ENCODE measurements around the gene KRT14. TPM values are rescaled to one million over a fixed set of nuclear protein-coding genes. Genes with fewer than 3 reads are reported as not detected.

The KRT14 gene
- total RNA-seq, 1 experiment from 2014 or later: not detected

DNA sequence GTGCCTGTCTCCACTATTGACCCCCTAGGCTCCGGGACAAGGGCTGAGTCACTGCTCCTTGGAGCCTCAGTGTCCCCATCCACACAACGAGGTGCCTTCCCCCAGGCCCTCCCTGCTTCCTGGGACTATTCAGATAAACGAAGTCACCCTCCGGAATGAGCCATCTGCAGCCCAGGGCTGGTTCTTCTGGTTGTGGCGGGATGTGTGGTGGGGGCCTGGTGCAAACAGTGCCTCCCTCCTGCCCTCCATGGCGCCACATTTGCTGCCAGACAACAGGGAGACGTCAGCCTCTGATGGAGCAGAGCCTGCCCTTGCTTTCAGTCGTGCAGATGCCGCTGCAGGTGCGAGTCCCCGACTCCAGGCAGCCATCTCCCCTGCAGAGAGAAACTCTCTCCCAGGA is 31.0 kb upstream of the KRT14 start:
- no peaks in the 10 kb centered on the region for H4K20me1 ChIP-seq (ENCODE audit: control insufficient read depth, insufficient read depth, insufficient read length)
- no peak overlapping the region for H3K4me3 Mint-ChIP-seq
- H3K18ac ChIP-seq (ENCODE audit: insufficient read length, low read depth, low read length): no peak overlapping the region
- no peak overlapping the region for H2BK5ac ChIP-seq (ENCODE audit: insufficient read length, low read length)
- H3K27ac ChIP-seq (ENCODE audit: insufficient read length, low read depth, low read length): no peak overlapping the region
- H3K79me1 ChIP-seq (ENCODE audit: insufficient read depth, low read depth, low read length, poor library complexity, severe bottlenecking): no peaks in the 10 kb centered on the region
- H3K36me3 Mint-ChIP-seq (ENCODE audit: insufficient read depth in 1 of 3, low read depth in 3 of 3): no peaks in the 10 kb centered on the region; a peak in 1 of 7 replicates
- H3K27ac Mint-ChIP-seq: peak overlapping the region in 1 of 3 experiments; percentile 62; a peak in 1 of 7 replicates
- no peaks in the 10 kb centered on the region for H3K9me3 ChIP-seq (ENCODE audit: control insufficient read depth, low read depth, low read length)
- H3K14ac ChIP-seq (ENCODE audit: insufficient read depth, low read length): no peak overlapping the region
- no peaks in the 10 kb centered on the region for H3K23me2 ChIP-seq (ENCODE audit: insufficient read length, low read depth, low read length, poor library complexity, severe bottlenecking)
- no peak overlapping the region for H2BK20ac ChIP-seq (ENCODE audit: low read depth, low read length, poor library complexity, severe bottlenecking)
- H4K8ac ChIP-seq (replicated peaks; ENCODE audit: insufficient read length, low read depth, low read length): no peak overlapping the region
- H3K23ac ChIP-seq (ENCODE audit: insufficient read length, low read depth, low read length): no peak overlapping the region
- no peak overlapping the region for H2AFZ ChIP-seq (ENCODE audit: low read length)
- H3K27me3 ChIP-seq (ENCODE audit: insufficient read depth, low read length): no peaks in the 10 kb centered on the region
- H3K4me1 Mint-ChIP-seq: peaks cover 7 to 29% of the 10 kb centered on the region in 2 experiments
- no peak overlapping the region for H4K5ac ChIP-seq (ENCODE audit: insufficient read length, low read depth, low read length)
- no CpG with 5 or more reads among the region's 11 CpGs for WGBS (ENCODE audit: extremely low coverage, insufficient read length, low lambda C conversion rate)
- no peak overlapping the region for H2BK12ac ChIP-seq (ENCODE audit: insufficient read length, low read depth, low read length)
- H3K27me3 Mint-ChIP-seq (ENCODE audit: low read depth): peaks cover 2% of the 10 kb centered on the region
- H4K91ac ChIP-seq (ENCODE audit: insufficient read length, low read depth, low read length): no peak overlapping the region
- H3T11ph ChIP-seq (ENCODE audit: low read length): no peak overlapping the region
- no peak overlapping the region for H3K56ac ChIP-seq (ENCODE audit: insufficient read length, low read depth, low read length)
- no peak overlapping the region for H2BK15ac ChIP-seq (ENCODE audit: low read depth, low read length)
- no peaks in the 10 kb centered on the region for H3K79me2 ChIP-seq (ENCODE audit: insufficient read depth, low read length)
- no peak overlapping the region for H3K4ac ChIP-seq (ENCODE audit: low read depth, low read length)
- H2AK5ac ChIP-seq (ENCODE audit: insufficient read length, low read length): no peak overlapping the region
- no peak overlapping the region for H3K9ac ChIP-seq (ENCODE audit: extremely low read depth, insufficient read length, low read length)
- TF ChIP-seq, protein P1, sequence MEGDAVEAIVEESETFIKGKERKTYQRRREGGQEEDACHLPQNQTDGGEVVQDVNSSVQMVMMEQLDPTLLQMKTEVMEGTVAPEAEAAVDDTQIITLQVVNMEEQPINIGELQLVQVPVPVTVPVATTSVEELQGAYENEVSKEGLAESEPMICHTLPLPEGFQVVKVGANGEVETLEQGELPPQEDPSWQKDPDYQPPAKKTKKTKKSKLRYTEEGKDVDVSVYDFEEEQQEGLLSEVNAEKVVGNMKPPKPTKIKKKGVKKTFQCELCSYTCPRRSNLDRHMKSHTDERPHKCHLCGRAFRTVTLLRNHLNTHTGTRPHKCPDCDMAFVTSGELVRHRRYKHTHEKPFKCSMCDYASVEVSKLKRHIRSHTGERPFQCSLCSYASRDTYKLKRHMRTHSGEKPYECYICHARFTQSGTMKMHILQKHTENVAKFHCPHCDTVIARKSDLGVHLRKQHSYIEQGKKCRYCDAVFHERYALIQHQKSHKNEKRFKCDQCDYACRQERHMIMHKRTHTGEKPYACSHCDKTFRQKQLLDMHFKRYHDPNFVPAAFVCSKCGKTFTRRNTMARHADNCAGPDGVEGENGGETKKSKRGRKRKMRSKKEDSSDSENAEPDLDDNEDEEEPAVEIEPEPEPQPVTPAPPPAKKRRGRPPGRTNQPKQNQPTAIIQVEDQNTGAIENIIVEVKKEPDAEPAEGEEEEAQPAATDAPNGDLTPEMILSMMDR (conservative IDR thresholded peaks at IDR 0.05): no peak
- H2BK120ac ChIP-seq (ENCODE audit: low read depth, low read length, poor library complexity, severe bottlenecking): no peak overlapping the region
- no peaks in the 10 kb centered on the region; the same call in 1 of the 2 replicates for H3K4me1 ChIP-seq (ENCODE audit: insufficient read depth, low read length)
- no peaks in the 10 kb centered on the region for H3K9me3 Mint-ChIP-seq
- no peak for DNase-seq
- H3K4me2 ChIP-seq (ENCODE audit: insufficient read depth, insufficient read length, low read length): no peak overlapping the region

Measured in H9 (cell line).